K562 (cell line): ENCODE measurements around the gene C1orf167. TPM values are rescaled to one million over a fixed set of nuclear protein-coding genes. Genes with fewer than 3 reads are reported as not detected.

Source experiments
- CTCF ChIP-seq, 3 experiments: IDR thresholded peaks in 2 of 3; conservative IDR thresholded peaks in 1 of 3; 2 replicates each; pipeline ENCODE4 v1.5.1; 2011 to 2012; ENCODE audit warnings: low read length in 3 of 3, mild to moderate bottlenecking in 3 of 3, control low read depth in 2 of 3, improper control_type of control experiment in 1 of 3, inconsistent platforms in 1 of 3, low read depth in 1 of 3, mixed read lengths in 1 of 3, moderate library complexity in 1 of 3; ENCODE audit not compliant: insufficient read depth in 2 of 3
- ESRRA ChIP-seq: fragments of 450-650 bp; IDR thresholded peaks from 2 replicates; pipeline ENCODE4 v1.6.1; 2014; ENCODE audit warnings: low read depth, mild to moderate bottlenecking, moderate library complexity, borderline replicate concordance
- FOXJ2 ChIP-seq: fragments of 200-800 bp; sonication (Bioruptor generic); IDR thresholded peaks from 2 replicates; pipeline ENCODE4 v1.6.1; 2016; ENCODE audit warnings: missing genetic modification characterization, missing compliant biosample characterization
- FOXP1 ChIP-seq: sonication (generic); formaldehyde crosslinking; IDR thresholded peaks from 2 replicates; pipeline ENCODE4 v1.8.0; 2022; ENCODE audit warnings: mild to moderate bottlenecking, missing genetic modification reagents
- HNRNPK ChIP-seq: fragments of 200-400 bp; formaldehyde crosslinking; IDR thresholded peaks from one replicate; pipeline ENCODE4 v1.6.1; 2018; ENCODE audit warnings: mild to moderate bottlenecking, low read depth, low read length; ENCODE audit not compliant: poor library complexity, severe bottlenecking
- JUND ChIP-seq, 2 experiments: IDR thresholded peaks; 2 replicates in 1 of 2; 3 replicates in 1 of 2; pipeline ENCODE4 v1.6.1; 2011; ENCODE audit warnings: borderline replicate concordance in 2 of 2, low read depth in 2 of 2, low read length in 2 of 2, improper control_type of control experiment in 1 of 2, missing biosample characterization in 1 of 2, missing genetic modification characterization in 1 of 2, missing genetic modification reagents in 1 of 2
- NR3C1 ChIP-seq: sonication (generic); formaldehyde crosslinking; IDR thresholded peaks from 2 replicates; pipeline ENCODE4 v1.8.1; 2022; ENCODE audit warnings: missing genetic modification reagents
- PRMT5 ChIP-seq: sonication (generic); formaldehyde crosslinking; IDR thresholded peaks from 2 replicates; pipeline ENCODE4 v1.5.0; 2020; ENCODE audit warnings: missing genetic modification reagents
- RBM22 ChIP-seq: fragments of 200-400 bp; formaldehyde crosslinking; IDR thresholded peaks from 2 replicates; pipeline ENCODE4 v1.6.1; 2018; ENCODE audit warnings: low read length, low read depth; ENCODE audit not compliant: poor library complexity, severe bottlenecking
- SNAPC5 ChIP-seq: fragments of 250-450 bp; sonication (Bioruptor Pico); IDR thresholded peaks from 2 replicates; pipeline ENCODE4 v1.8.0; 2021; ENCODE audit warnings: moderate library complexity, mild to moderate bottlenecking, inconsistent platforms
- STAT6 ChIP-seq: sonication (generic); formaldehyde crosslinking; IDR thresholded peaks from 2 replicates; pipeline ENCODE4 v1.8.1; 2023; ENCODE audit warnings: mild to moderate bottlenecking, missing genetic modification reagents
- XRCC5 ChIP-seq: fragments of 200-400 bp; formaldehyde crosslinking; IDR thresholded peaks from 2 replicates; pipeline ENCODE4 v1.6.1; 2017; ENCODE audit warnings: low read depth, mild to moderate bottlenecking, low read length
- ZBTB2 ChIP-seq: fragments of 450-650 bp; IDR thresholded peaks from 2 replicates; pipeline ENCODE4 v1.6.1; 2016; ENCODE audit warnings: antibody characterized with exemption
- polyA plus RNA-seq, 8 experiments: library from polyadenylated mRNA; depleted of rRNA in 4 of 8; stranded (reverse) in 5 of 8; unstranded in 3 of 8; fragments of >200 nt; fragmentation: Nextera tagmentation in 2 of 8; fragmentation: Illumina TruSeq in 1 of 8; extraction: Ambion mirVana in 2 of 8; extraction: Trizol in 1 of 8; gene quantifications; 2 replicates each; pipeline versions ENCODE4 v1.2.1 to v1.2.3, GENCODE V29; 2011 to 2014; ENCODE audit warnings: inconsistent platforms in 1 of 8, missing spikeins in 1 of 8
- total RNA-seq, 7 experiments: library from RNA; depleted of rRNA in 6 of 7; stranded (reverse); fragments of >200 nt in 6 of 7; fragmentation: Illumina TruSeq in 2 of 7; extraction: Trizol in 2 of 7; gene quantifications; 2 replicates each; pipeline versions ENCODE4 v1.2.1 to v1.2.3, GENCODE V29; 2011 to 2021; ENCODE audit warnings: low replicate concordance in 1 of 7

Gene C1orf167
- total and polyA plus RNA-seq, 9 of the 15 experiments (the other 6 are each of a cell fraction or from before 2014, with no cell fraction given), result 0.22 to 0.86 (median 0.31) TPM; not detected in 2

GRCh38 chr1:11749203-11749689 is 12.7 kb upstream of the C1orf167 start (continued):
- TF ChIP-seq CTCF (IDR thresholded peaks at IDR 0.05 in 2 of 3, conservative IDR thresholded peaks at IDR 0.05 in 1 of 3; ENCODE audit: insufficient read depth in 2 of 3, low read depth in 1 of 3, low read length in 3 of 3), result peak; percentile 92 to 98 (median 96)
- TF ChIP-seq JUND (IDR thresholded peaks at IDR 0.05; ENCODE audit: borderline replicate concordance, low read depth, low read length), result peak; percentile 66
- TF ChIP-seq JUND (tag; IDR thresholded peaks at IDR 0.05; ENCODE audit: borderline replicate concordance, low read depth, low read length), result peak; percentile 39; the same call in 1 of the 3 replicates
- TF ChIP-seq FOXJ2 (tag), result 0 out of 2 replicates have a peak, but pooled peaks have one; percentile 26
- no peak for TF ChIP-seq RBM22
- TF ChIP-seq ESRRA, result peak; percentile 49; the same call in 1 of the 2 replicates
- TF ChIP-seq NR3C1 (CRISPR knock-in tag), result no peak
- no peak for TF ChIP-seq HNRNPK
- peak; percentile 78; the same call in 1 of the 2 replicates for TF ChIP-seq STAT6 (CRISPR knock-in tag)
- no peak for TF ChIP-seq PRMT5 (CRISPR knock-in tag)
- TF ChIP-seq ZBTB2, result no peak
- no peak for TF ChIP-seq SNAPC5 (CRISPR knock-in tag)
- TF ChIP-seq XRCC5, result peak; percentile 80
- TF ChIP-seq FOXP1 (CRISPR knock-in tag), result no peak
